Activated CD4-positive, alpha-beta T cell treated with anti-CD3 and anti-CD28 coated beads, Interleukin-2, Interleukin-4, amounts not matched to agents 100 ng/mL and 50 ng/mL, durations not matched to agents 16 hours and 8 hours (primary cell): ENCODE results near the gene SLC34A3.
"Not testable (repeated sequence)": the region's sequence is repeated elsewhere in the genome, so short reads cannot be mapped to it uniquely, and the experiment has no call there.

Experiments
- DNase-seq: peaks from one replicate; pipeline ENCODE4 v3.0.0-alpha.2; 2020; ENCODE audit warnings: low spot score

The SLC34A3 gene

DNA sequence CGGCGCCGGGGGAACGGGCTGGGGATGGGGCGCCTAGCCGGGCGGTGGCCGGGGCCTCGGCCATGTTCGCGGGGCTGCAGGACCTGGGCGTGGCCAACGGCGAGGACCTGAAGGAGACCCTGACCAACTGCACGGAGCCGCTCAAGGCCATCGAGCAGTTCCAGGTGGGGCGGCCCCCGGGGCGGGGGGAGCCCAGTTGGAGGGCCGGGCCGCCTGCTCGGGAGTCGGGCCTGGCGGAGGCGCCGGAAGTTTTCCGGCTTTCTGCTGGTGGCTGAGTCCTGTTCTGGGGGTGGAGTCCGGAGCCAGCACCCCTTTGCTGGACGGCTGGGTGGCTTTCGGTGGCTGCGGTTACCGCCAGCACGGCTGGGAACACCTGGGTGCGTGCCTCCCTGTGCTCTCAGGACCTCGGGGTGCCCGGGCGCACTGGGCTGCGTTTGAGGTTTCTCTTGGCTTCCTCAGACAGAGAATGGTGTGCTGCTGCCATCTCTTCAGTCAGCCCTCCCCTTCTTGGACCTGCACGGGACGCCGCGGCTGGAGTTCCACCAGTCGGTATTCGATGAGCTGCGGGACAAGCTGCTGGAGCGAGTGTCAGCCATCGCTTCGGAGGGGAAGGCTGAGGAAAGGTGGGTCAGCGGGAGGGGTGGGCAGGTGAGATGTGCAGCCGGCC is 24.9 kb downstream of the SLC34A3 start:
- peak; percentile 37 for DNase-seq

DNA sequence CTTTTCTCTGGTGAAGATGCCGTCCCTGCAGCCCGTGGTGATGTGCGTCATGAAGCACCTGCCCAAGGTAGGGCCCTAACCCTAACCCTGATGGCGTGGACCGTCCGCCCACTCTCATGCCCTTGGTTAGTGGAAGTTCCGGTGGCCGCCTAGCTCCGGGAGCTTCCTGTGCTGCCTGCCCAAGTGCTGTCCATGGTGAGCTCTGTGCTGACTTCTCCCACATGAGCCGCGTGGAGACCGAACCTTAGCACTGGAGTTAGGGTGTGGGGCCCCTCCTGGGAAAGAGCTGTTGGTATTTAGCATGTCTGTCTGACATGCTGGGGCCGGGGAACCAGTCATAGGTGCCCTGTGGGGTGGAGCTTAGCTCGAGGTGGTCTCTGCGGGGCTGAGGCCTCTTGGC is 25.7 kb downstream of the SLC34A3 start:
- no peak for DNase-seq

DNA sequence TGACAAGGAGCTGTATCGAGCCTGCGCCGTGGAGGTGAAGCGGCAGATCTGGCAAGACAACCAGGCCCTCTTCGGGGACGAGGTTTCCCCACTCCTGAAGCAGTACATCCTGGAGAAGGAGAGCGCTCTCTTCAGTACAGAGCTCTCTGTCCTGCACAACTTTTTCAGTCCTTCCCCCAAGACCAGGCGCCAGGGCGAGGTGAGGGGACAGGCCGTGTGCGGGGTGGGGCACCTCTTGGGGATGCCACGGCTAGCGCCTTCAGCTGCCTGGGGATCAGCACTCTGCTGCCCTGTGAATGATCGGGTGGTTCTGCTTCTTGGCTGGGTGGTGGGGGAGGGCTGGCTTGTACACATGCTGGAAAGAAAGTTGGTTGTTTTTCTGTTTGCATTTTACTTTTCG is 26.2 kb downstream of the SLC34A3 start:
- DNase-seq, result no peak

DNA sequence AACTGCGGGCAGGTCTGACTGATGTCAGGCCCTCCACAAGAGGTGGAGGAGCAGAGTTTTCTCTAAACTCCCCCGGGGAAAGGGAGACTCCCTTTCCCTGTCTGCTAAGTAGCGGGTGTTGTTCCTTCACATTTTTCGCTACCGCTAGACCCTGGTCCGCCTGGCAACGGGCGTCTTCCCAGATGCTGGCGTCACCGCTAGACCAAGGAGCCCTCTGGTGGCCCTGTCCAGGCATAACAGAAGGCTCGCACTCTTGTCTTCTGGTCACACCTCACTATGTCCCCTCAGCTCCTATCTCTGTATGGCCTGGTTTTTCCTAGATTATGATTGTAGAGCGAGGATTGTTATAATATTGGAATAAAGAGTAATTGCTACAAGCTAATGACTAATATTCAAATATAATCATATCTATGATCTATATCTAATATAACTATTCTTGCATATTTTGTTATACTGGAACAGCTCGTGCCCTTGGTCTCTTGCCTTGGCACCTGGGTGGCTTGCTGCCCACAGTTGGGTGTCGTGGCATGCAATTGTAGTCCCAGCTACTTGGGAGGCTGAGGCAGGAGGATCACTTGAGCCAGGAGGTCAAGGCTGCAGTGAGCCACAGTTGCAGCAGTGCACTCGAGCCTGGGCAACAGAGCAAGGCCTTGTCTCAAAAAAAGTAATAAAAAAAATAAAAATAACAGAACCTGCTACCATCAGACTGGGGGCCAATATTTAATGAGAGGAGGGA is 31.6 kb downstream of the SLC34A3 start:
- DNase-seq, result not testable (repeated sequence)

DNA sequence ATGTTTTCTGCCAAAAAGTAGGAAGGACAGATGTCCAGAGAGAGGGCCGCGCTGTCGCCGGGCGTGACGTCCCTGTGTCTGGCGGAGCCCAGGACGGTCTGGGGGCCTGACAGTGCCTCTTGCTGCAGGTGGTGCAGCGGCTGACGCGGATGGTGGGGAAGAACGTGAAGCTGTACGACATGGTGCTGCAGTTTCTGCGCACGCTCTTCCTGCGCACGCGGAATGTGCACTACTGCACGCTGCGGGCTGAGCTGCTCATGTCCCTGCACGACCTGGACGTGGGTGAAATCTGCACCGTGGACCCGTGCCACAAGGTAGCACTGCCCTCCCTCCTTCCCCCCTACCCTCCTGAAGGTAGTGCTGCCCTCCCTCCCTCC is 32.2 kb downstream of the SLC34A3 start:
- DNase-seq, result no peak

DNA sequence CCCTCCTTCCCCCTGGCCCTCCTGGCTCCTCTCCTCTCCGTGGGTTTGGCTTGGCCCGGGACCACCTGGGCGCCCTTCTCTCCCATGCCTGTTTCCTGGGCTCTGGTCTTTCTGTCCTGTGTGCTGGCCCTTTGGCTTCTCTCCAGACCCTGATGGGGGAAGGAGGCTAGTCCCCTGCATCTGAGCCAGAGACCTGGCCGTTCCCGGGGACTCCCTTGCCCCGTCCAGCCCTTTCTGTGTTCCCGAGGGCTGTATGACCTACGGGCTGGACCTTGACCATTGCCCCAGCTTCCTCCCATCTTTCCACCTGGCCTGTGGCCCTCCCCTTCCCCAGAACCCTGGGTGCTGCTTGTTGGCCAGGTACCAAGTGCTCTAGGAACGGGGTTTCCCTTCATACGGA is 32.8 kb downstream of the SLC34A3 start:
- no peak for DNase-seq

DNA sequence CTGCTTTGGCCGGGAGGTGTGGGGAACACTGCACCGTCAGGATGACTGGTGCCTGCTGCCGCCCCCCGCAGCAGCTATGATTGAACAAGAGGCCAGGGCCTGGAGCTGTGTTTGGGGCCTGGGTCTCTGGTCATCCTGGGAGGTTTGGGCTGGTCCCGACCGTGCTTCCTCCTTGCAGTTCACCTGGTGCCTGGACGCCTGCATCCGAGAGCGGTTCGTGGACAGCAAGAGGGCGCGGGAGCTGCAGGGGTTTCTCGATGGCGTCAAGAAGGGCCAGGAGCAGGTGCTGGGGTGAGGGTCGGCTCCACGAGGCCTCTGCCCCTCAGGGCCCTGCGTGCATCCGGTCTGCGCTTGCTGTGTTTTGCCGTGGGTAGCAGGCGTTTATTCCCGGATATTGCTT is 33.4 kb downstream of the SLC34A3 start:
- no peak for DNase-seq

DNA sequence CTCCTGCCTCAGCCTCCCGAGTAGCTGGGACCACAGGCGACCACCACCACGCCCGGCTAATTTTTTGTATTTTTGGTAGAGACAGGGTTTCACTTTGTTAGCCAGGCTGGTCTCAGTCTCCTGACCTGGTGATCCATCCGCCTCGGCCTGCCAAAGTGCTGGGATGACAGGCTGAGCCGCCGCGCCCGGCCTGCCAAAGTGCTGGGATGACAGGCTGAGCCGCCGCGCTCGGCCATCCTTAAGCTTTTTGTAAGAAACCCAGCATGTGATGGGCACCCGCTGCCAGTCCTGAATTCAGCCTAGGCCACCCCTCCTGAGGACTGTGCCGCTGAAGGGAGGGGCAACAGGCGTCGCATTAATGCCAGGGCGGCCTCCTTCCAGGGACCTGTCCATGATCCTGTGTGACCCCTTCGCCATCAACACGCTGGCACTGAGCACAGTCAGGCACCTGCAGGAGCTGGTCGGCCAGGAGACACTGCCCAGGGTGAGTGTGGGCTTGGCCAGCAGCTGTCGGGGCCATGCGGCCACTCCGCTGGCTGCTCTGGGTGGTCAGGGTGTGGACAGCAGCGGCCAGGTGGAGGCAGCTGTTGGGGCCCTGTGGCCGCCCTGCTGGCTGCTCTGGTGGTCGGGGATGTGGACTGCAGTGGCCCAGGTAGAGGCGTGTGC is 34.9 kb downstream of the SLC34A3 start:
- no peak for DNase-seq

DNA sequence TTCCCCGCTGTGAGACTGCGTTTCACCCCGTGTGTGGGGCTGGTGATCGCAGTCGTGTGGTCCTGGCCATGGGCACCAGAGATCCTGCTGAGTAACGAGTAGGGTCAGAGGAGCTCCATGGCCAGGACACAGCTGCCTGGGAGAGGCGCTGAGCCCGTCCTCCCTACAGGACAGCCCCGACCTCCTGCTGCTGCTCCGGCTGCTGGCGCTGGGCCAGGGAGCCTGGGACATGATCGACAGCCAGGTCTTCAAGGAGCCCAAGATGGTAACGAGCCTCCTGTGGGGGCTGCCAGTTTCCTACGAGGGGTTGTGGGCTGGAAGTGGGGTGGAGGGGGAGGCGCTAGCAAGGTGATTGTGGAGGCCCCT is 35.4 kb downstream of the SLC34A3 start:
- no peak for DNase-seq

DNA sequence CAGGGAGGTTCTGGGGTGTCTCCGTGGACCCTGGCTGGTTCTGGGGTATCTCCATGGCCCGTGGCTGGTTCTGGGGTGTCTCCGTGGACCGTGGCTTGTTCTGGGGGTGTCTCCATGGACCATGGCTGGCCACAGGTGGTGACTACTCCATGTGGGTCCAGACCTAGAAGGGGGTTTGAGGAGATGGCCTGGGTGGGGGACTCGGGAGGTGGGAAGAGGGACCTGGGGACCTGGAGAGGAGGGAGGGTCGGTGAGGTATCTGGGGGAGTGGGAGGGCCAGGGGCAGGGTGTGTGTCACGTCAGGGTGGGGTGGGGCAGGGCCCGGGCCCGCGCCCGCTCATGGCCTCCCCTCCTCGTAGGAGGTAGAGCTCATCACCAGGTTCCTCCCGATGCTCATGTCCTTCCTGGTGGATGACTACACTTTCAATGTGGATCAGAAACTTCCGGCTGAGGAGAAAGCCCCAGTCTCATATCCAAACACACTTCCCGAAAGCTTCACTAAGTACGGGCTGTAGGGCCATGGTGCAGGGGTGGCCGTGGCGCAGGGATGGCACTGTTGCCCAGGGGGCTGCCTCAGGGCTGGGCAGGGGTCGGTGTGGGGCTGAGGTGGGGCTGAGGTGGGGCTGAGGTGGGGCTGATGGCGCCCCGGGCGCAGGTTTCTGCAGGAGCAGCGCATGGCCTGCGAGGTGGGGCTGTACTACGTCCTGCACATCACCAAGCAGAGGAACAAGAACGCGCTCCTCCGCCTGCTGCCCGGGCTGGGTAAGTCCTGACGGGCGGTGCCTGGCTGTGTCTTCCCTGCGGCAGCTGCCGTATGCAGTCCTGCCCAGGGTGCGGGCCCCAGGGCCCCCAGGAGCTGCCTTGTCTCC is 36.1 kb downstream of the SLC34A3 start:
- DNase-seq, result no peak

DNA sequence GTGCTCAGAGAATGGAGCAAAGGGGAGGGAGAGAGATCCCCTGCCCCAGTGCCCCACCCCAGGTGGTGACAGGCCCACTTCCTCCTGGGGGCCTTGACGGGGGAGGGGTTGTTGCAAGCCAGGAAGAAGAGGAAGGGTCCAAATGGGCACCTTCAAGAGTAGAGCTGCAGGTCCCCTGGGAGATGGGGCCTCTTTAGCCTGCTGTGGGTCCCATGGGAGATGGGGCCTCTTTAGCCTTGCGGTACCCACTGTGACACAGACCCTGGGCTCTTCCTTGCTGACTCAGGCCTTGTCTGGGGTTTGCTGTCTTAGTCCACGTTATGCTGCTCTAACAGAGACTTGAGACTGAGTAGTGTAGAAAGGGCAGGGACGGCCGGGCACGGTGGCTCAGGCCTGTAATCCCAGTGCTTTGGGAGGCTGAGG is 37.2 kb downstream of the SLC34A3 start:
- no peak for DNase-seq

DNA sequence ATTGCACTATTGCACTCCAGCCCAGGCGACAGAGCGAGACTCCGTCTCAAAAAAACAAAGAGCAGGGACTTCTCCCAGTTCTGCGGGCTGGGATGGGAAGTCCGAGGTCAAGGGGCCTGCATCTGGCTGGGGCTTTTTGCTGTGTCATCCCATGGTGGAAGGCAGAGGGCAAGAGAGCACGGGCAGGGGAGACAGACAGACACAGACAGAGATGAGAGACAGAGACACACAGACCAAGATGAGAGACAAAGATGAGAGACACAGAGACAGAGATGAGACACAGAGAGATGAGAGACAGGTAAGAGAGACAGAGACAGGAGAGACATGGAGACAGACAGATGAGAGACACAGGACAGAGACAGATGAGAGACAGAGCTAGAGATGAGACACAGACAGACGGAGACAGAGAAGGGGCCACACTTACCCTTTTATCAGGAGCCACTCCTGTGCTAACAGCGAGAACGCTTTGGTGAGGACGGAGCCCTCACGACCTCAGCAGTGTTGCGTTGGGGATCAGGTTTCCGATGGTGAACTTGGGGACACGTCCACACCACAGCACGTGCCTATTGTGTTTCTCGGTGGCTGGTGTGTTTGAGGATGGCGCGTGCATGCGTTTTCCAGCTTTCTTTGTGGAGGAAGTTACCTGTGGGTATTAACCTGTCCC is 38.0 kb downstream of the SLC34A3 start:
- no peak for DNase-seq

DNA sequence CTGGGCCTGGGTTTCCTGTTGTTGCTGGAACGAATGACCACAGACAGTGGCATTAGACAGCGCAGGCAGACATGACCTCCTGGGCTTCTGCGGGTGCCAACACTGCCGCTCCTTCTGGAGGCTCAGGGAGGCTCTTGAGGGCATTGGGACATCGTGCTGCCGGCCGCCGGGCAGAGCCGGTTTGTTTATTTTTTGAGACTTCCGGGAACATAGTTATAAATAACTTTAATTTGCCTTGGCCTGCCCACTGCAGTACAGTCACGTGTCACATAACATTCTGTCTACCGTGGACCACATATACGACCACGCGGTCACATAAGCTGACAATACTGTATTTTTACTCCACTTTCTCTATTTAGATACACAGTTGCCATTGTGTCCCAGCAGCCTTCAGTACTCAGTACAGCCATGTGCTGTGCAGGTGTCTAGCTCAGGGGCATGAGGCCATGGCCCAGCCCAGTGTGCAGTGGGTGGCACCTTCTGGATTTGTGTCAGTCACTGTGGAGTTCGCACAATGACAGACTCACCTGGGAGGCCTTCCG is 38.6 kb downstream of the SLC34A3 start:
- no peak for DNase-seq

DNA sequence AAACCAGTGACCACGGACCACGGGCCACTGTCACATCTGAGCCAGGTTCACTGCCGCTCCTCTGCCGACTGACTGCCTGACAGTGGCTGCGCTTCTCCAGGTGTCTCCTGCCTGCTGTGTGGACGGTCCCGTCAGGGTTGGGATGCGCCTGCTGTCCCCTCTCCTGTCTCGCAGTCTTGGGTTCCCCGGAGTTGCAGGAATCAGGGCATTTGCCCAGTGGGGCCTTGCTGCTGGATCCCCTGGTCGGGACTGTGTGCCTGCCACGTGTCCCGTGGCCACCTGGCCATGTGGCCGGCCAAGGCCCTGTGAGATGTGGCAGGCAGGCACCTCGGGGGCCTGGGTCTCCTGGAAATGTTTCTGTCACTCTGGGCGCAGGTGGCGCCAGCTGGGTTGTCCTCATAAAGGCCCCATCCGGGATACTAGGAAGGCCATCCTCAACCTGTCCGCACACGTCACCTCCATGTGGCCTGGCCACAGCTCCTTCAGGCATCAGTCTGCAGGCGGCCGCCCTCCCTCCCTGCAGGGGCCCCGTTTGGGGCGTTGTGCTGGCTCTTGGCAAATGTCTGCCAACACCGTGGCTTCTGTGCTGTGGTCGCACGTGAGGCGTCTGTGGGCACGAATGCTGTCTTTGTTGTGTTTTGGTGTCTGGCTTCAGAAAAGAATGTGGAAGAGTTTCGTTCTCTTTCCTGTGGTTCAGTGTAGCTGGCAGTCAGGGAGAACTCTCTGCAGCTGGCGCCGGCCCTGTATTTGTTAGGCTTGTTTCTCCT is 40.4 kb downstream of the SLC34A3 start:
- DNase-seq, result no peak

DNA sequence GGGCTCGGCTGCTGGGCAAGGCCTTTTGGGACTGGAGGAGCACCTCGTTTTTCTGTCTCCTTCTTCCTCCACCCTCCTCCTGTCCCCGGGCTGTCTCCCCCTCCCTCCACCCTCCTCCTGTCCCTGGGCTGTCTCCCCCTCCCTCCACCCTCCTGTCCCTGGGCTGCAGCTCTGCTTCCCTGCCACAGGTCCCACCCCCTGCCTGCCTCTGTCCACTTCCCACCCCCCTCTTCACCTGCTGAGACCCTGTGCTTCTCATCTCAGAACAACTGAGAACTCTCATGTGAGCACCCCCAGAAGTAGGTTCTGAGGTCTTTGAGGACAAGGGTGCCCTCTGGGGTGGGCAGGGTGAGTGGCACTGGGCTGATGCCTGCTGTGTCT is 41.0 kb downstream of the SLC34A3 start:
- no peak for DNase-seq

DNA sequence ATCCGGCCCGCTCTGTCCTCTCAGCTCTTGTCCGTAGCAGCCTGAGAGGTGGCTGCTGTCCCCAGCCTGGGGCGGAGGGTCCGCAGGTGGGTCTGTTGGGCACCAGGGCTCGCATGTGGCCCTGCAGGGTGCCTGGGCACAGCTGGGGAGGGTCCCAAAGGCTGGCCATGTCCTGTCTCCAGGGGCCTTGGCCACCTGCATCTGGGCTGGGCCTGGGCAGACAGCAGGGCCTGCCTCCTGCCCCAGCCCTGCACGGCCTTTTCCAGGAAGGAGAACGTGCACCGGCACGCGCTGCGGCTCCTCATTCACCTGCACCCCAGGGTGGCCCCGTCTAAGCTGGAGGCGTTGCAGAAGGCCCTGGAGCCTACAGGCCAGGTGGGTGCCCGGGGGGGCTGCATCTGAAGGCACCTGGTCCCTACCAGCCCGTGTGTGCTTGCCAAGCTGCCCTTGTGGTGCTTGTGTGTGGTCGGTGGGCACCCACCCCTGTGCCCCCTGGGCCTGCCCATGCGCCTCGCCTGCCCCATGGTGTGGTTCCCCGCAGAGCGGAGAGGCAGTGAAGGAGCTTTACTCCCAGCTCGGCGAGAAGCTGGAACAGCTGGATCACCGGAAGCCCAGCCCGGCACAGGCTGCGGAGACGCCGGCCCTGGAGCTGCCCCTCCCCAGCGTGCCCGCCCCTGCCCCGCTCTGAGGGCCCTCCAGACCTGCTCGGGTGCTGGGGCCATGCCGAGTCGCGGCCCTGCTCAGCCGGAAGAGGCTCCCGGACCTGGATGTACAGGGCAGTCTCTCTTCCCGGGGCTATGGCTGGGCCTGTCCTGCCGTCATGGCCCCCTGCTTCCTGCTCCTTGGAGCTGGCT is 41.8 kb downstream of the SLC34A3 start:
- no peak for DNase-seq

DNA sequence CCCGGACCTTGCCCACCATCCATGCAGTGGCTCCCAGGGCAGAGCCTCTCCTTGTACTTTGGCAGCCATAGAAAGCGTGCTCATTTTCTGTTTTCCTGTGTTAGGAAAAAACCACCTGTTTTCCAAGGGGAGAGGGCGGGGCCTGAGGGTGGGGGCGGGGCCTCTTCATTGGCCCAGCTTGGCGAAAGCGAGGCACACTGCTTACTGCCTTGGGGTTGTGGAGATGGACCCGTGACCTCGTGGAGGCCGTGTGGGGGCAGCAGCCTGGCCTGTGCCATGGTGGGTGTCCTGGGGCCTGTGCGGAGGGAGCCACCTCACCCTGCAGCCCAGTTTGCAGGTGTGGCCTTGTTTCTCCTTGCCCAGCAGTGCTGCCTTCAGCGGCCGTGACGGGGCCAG is 42.4 kb downstream of the SLC34A3 start:
- DNase-seq, result no peak

DNA sequence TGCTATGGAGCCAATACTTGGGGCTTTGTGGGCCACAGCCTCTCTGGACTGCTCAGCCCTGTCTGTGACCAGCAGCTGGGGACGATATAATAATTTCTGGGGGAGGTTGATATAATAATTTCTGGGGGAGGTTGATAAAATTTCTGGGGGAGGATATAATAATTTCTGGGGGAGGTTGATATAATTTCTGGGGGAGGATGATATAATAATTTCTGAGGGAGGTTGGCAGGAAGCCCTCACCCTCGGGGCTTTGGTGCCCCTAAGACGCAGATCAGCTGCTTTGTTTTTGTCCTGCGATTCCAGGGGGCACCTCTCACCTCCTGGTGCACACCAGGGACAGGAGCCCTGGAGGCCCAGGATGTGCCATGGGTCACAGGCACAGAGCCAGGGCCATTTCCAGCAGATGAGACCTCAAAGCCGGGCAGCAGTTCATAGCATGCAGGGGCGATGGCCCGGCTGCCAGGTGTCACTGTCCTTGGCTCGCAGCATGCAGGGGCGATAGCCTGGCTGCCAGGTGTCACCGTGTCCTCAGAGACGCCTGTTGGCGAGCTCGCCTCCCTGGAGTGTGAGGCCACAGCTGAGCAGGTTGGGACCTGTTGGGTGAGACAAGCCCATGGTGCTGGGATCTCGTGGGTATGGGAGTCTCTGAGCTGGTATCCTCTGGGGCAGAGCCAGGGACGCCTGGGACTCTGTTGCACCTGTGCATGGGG is 43.1 kb downstream of the SLC34A3 start:
- DNase-seq, result no peak

DNA sequence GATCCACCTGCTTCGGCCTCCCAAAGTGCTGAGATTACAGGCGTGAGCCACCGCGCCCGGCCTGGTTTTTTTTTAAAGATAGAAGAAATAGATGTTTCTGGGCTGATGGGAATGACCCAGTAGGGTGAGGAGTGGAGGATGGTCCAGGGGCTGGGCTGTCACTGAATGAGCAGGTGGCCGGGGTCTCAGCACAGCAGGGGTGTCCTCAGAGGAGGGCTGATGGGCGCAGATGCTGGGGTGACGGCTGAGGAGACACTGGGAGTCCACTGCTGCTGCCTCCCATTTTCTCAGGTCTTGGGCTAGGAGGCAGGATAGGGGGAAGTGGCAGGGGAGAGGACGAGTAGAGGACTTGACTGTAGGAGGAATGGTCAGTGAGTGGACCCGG is 44.5 kb downstream of the SLC34A3 start:
- no peak for DNase-seq
